Esophagus (tissue), 2 donors: ENCODE results near the gene RNU1-4. TPM values are rescaled to one million over a fixed set of nuclear protein-coding genes. Genes with fewer than 3 reads are reported as not detected.
"Not testable (repeated sequence)": the region's sequence is repeated elsewhere in the genome, so short reads cannot be mapped to it uniquely, and the experiment has no call there.

ENCODE experiments used
- H3K27ac ChIP-seq, 2 donors: one replicate each; pipeline ENCODE4 v1.5.1; 2013; ENCODE audit warnings: low read depth in 2 of 2, mild to moderate bottlenecking in 2 of 2, inconsistent platforms in 1 of 2, low read length in 1 of 2, moderate library complexity in 1 of 2
- H3K27me3 ChIP-seq, 2 donors: one replicate each; pipeline ENCODE4 v1.6.1; 2013; ENCODE audit warnings: low read length in 2 of 2, control low read depth in 1 of 2, mild to moderate bottlenecking in 1 of 2; ENCODE audit not compliant: insufficient read depth in 2 of 2, control insufficient read depth in 1 of 2
- H3K36me3 ChIP-seq, 2 donors: one replicate each; pipeline ENCODE4 v1.6.1; 2013; ENCODE audit warnings: low read length in 1 of 2; ENCODE audit not compliant: control insufficient read depth in 2 of 2, insufficient read depth in 2 of 2
- H3K4me1 ChIP-seq, 2 donors: one replicate each; pipeline ENCODE4 v1.6.1; 2013; ENCODE audit warnings: low read length in 1 of 2; ENCODE audit not compliant: control insufficient read depth in 2 of 2, insufficient read depth in 2 of 2
- H3K4me3 ChIP-seq, 2 donors: one replicate each; pipeline ENCODE4 v1.5.1; 2013; ENCODE audit warnings: low read length in 2 of 2, mild to moderate bottlenecking in 2 of 2, low read depth in 1 of 2, moderate library complexity in 1 of 2
- H3K9me3 ChIP-seq, 2 donors: one replicate each; pipeline ENCODE4 v1.6.1; 2013; ENCODE audit warnings: mild to moderate bottlenecking in 2 of 2, low read depth in 1 of 2, low read length in 1 of 2, moderate library complexity in 1 of 2; ENCODE audit not compliant: control insufficient read depth in 2 of 2, insufficient read depth in 1 of 2
- WGBS, 2 donors: extraction: QIAGEN DNeasy Blood & Tissue Kit; methylation state at CpG; one replicate each; pipeline ENCODE4 v1.1.7; 2013; 5-methylcytosine and 5-hydroxymethylcytosine counted together
- polyA plus RNA-seq, 2 donors: library from polyadenylated mRNA; stranded (reverse); fragments of 200-250 nt; gene quantifications; one replicate each; pipeline ENCODE4 v1.2.3, GENCODE V29; 2013
- donor health status: healthy with polysubstance abuse.
- donor health status: Bipolar disorder and iron deficiency.

The RNU1-4 gene
- polyA plus RNA-seq, 2 donors = not detected

- H3K27me3 ChIP-seq, H3K27ac ChIP-seq, H3K36me3 ChIP-seq, H3K4me3 ChIP-seq, H3K4me1 ChIP-seq, H3K9me3 ChIP-seq: not testable (repeated sequence)
- WGBS, 2 donors = 52 to 69% methylated on average over 2 of the region's 2 CpGs
Observed at GRCh38 chr1:16755932-16756331, 15.6 kb downstream of the RNU1-4 start.

- WGBS, 2 donors = 92% methylated on average over 2 of the region's 6 CpGs; no CpG with 5 or more reads in 1 of the 2 donors
- H3K27me3 ChIP-seq = not testable (repeated sequence)
Observed at GRCh38 chr1:16757574-16757973, 17.3 kb downstream of the RNU1-4 start.

GRCh38 chr1:16758060-16758459 lies 17.7 kb downstream of the RNU1-4 start:
- not testable (repeated sequence) for H3K27ac ChIP-seq, H3K9me3 ChIP-seq, H3K4me3 ChIP-seq, H3K27me3 ChIP-seq, H3K36me3 ChIP-seq, H3K4me1 ChIP-seq
- 90 to 91% methylated on average over 4 of the region's 5 CpGs for WGBS, 2 donors

More at GRCh38 chr1:16757574-16757973, 17.3 kb downstream of the RNU1-4 start:
- not testable (repeated sequence) for H3K36me3 ChIP-seq, H3K27ac ChIP-seq, H3K4me1 ChIP-seq, H3K9me3 ChIP-seq, H3K4me3 ChIP-seq

GRCh38 chr1:16759041-16759493 lies 18.8 kb downstream of the RNU1-4 start:
- H3K4me3 ChIP-seq, H3K27me3 ChIP-seq: not testable (repeated sequence)

GRCh38 chr1:16759650-16760455 lies 19.5 kb downstream of the RNU1-4 start:
- WGBS, 2 donors = 51 to 61% methylated on average over 12 to 18 of the region's 62 CpGs
- not testable (repeated sequence) for H3K4me3 ChIP-seq

More at GRCh38 chr1:16759041-16759493, 18.8 kb downstream of the RNU1-4 start:
- H3K4me1 ChIP-seq, H3K9me3 ChIP-seq, H3K27ac ChIP-seq, H3K36me3 ChIP-seq: not testable (repeated sequence)
- 24 to 36% methylated on average over 36 to 40 of the region's 40 CpGs for whole genome bisulfite sequencing, 2 donors

GRCh38 chr1:16760456-16760765 lies 20.1 kb downstream of the RNU1-4 start:
- H3K27ac ChIP-seq = not testable (repeated sequence)

More at GRCh38 chr1:16759650-16760455, 19.5 kb downstream of the RNU1-4 start:
- H3K9me3 ChIP-seq, H3K27ac ChIP-seq, H3K4me1 ChIP-seq, H3K36me3 ChIP-seq, H3K27me3 ChIP-seq: not testable (repeated sequence)

GRCh38 chr1:16760801-16761200 lies 20.5 kb downstream of the RNU1-4 start:
- not testable (repeated sequence) for H3K27ac ChIP-seq, H3K9me3 ChIP-seq, H3K4me1 ChIP-seq, H3K36me3 ChIP-seq, H3K4me3 ChIP-seq, H3K27me3 ChIP-seq
- WGBS, 2 donors = 91 to 95% methylated on average over 11 of the region's 11 CpGs

More at GRCh38 chr1:16760456-16760765, 20.1 kb downstream of the RNU1-4 start:
- H3K4me3 ChIP-seq, H3K36me3 ChIP-seq, H3K9me3 ChIP-seq, H3K4me1 ChIP-seq, H3K27me3 ChIP-seq: not testable (repeated sequence)
- 76 to 93% methylated on average over 8 of the region's 11 CpGs for WGBS, 2 donors

- not testable (repeated sequence) for H3K27ac ChIP-seq, H3K27me3 ChIP-seq, H3K36me3 ChIP-seq, H3K9me3 ChIP-seq, H3K4me1 ChIP-seq, H3K4me3 ChIP-seq
- 51 to 60% methylated on average over 9 of the region's 9 CpGs for WGBS, 2 donors
Observed at GRCh38 chr1:16764248-16764819, 24.0 kb downstream of the RNU1-4 start.

GRCh38 chr1:16764820-16765655 lies 24.7 kb downstream of the RNU1-4 start:
- not testable (repeated sequence) for H3K4me3 ChIP-seq, H3K4me1 ChIP-seq, H3K27me3 ChIP-seq, H3K36me3 ChIP-seq, H3K27ac ChIP-seq, H3K9me3 ChIP-seq
- WGBS, 2 donors = 55 to 76% methylated on average over 15 of the region's 15 CpGs
